ENCODE data around the gene CNTNAP2. TPM values are rescaled to one million over a fixed set of nuclear protein-coding genes. Genes with fewer than 3 reads are reported as not detected.

CNTNAP2 gene
- total RNA-seq, 1 experiment from 2014 or later: 42.5 TPM

DNA sequence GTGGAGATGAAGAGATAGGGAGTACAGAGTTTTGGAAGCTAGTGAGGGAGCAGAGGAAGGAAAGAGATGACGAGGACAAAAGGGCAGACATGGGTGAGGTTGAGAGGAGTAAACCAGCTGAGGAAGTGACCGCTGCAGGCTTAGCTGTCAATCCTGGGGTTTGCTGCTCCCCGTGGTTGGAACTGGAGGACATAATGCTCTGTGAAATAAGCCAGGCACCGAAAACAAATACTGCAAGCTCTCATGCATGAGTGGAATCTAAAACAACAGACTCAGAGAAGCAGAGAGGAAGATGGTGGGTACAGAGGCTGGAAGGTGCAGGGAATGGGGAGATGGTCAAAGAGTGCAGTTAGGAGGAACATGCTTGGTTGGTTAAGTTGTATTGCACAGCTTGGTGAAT is 1991.8 kb downstream of the CNTNAP2 start:
- Histone ChIP-seq H3K4me1 (0 out of 2 replicates have a peak, but pooled peaks cover 11% of the 10 kb centered on the region), H3K36me3 (ENCODE audit: control insufficient read depth, insufficient read depth, low read length) (no peaks in the 10 kb centered on the region), H3K4me3 (ENCODE audit: low read depth, low read length) (no peak overlapping the region), H3K27me3 (replicated peaks; ENCODE audit: control insufficient read depth, insufficient read depth, low read length) (no peaks in the 10 kb centered on the region), H3K9me3 (no peaks in the 10 kb centered on the region)
- no peaks in the 10 kb centered on the region for H3K4me1 Mint-ChIP-seq (ENCODE audit: low read depth, unreplicated experiment)
- ChIA-PET POLR2A (no interaction called here), CTCF (no interaction called here)
- DNase-seq: no peak
- H3K36me3 Mint-ChIP-seq (ENCODE audit: insufficient read depth, unreplicated experiment): no peaks in the 10 kb centered on the region
- no peak overlapping the region for H3K4me3 Mint-ChIP-seq (ENCODE audit: unreplicated experiment)
- TF ChIP-seq, protein P1, sequence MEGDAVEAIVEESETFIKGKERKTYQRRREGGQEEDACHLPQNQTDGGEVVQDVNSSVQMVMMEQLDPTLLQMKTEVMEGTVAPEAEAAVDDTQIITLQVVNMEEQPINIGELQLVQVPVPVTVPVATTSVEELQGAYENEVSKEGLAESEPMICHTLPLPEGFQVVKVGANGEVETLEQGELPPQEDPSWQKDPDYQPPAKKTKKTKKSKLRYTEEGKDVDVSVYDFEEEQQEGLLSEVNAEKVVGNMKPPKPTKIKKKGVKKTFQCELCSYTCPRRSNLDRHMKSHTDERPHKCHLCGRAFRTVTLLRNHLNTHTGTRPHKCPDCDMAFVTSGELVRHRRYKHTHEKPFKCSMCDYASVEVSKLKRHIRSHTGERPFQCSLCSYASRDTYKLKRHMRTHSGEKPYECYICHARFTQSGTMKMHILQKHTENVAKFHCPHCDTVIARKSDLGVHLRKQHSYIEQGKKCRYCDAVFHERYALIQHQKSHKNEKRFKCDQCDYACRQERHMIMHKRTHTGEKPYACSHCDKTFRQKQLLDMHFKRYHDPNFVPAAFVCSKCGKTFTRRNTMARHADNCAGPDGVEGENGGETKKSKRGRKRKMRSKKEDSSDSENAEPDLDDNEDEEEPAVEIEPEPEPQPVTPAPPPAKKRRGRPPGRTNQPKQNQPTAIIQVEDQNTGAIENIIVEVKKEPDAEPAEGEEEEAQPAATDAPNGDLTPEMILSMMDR (IDR thresholded peaks at IDR 0.05; ENCODE audit: insufficient read depth in 1 of 2, low read depth in 1 of 2, low read length in 1 of 2, severe bottlenecking in 1 of 2, unreplicated experiment in 1 of 2): no peak
- no peaks in the 10 kb centered on the region for H3K9me3 Mint-ChIP-seq (ENCODE audit: unreplicated experiment)
- no TSS peak for BruUV-seq (replicated peaks)
- H3K27ac Mint-ChIP-seq (ENCODE audit: unreplicated experiment): no peak overlapping the region
- intact Hi-C loops (cut with micrococcal nuclease; ENCODE audit: unreplicated experiment): no loop called here
- H3K27me3 Mint-ChIP-seq (ENCODE audit: insufficient read depth, unreplicated experiment): peaks cover 3% of the 10 kb centered on the region

GRCh38 chr7:148110097-148110868 is 1993.7 kb downstream of the CNTNAP2 start:
- Mint-ChIP-seq H3K27ac (ENCODE audit: unreplicated experiment) (no peak overlapping the region), H3K4me1 (ENCODE audit: low read depth, unreplicated experiment) (no peaks in the 10 kb centered on the region), H3K27me3 (ENCODE audit: insufficient read depth, unreplicated experiment) (no peaks in the 10 kb centered on the region), H3K4me3 (ENCODE audit: unreplicated experiment) (no peak overlapping the region), H3K36me3 (ENCODE audit: insufficient read depth, unreplicated experiment) (no peaks in the 10 kb centered on the region), H3K9me3 (ENCODE audit: unreplicated experiment) (no peaks in the 10 kb centered on the region)
- H3K4me1 ChIP-seq: peaks cover 14% of the 10 kb centered on the region; the same call in 1 of the 2 replicates
- H3K27me3 ChIP-seq (replicated peaks; ENCODE audit: control insufficient read depth, insufficient read depth, low read length): no peaks in the 10 kb centered on the region
- ChIA-PET CTCF (interaction anchor here (0.5 to 1.6 kb wide), 3 partner anchors 32 to 318 kb away, joined by 3 to 6 read pairs (median 5); no protein-coding TSS in a partner anchor), POLR2A (no interaction called here)
- DNase-seq: peak; percentile 61 to 75
- no peak overlapping the region for H3K4me3 ChIP-seq (ENCODE audit: low read depth, low read length)
- H3K36me3 ChIP-seq (ENCODE audit: control insufficient read depth, insufficient read depth, low read length): no peaks in the 10 kb centered on the region
- no TSS peak for BruUV-seq (replicated peaks)
- intact Hi-C loops (cut with micrococcal nuclease; ENCODE audit: unreplicated experiment): loop anchor here (1.0 kb wide), 3 partner anchors 32 to 152 kb away; no protein-coding TSS in a partner anchor
- H3K9me3 ChIP-seq: no peaks in the 10 kb centered on the region
- TF ChIP-seq, protein P1 (IDR thresholded peaks at IDR 0.05; ENCODE audit: insufficient read depth in 1 of 2, low read depth in 1 of 2, low read length in 1 of 2, severe bottlenecking in 1 of 2, unreplicated experiment in 1 of 2): peak; percentile 51 to 56

GRCh38 chr7:148114804-148115203 is 1998.2 kb downstream of the CNTNAP2 start:
- TF ChIP-seq, protein P1 (IDR thresholded peaks at IDR 0.05; ENCODE audit: insufficient read depth in 1 of 2, low read depth in 1 of 2, low read length in 1 of 2, severe bottlenecking in 1 of 2, unreplicated experiment in 1 of 2): no peak
- Histone ChIP-seq H3K4me1 (peaks cover 11% of the 10 kb centered on the region; the same call in 1 of the 2 replicates), H3K4me3 (ENCODE audit: low read depth, low read length) (no peak overlapping the region), H3K9me3 (no peaks in the 10 kb centered on the region), H3K27me3 (replicated peaks; ENCODE audit: control insufficient read depth, insufficient read depth, low read length) (0 out of 2 replicates have a peak, but pooled peaks cover 1% of the 10 kb centered on the region), H3K36me3 (ENCODE audit: control insufficient read depth, insufficient read depth, low read length) (no peaks in the 10 kb centered on the region)
- Mint-ChIP-seq H3K4me3 (ENCODE audit: unreplicated experiment) (no peak overlapping the region), H3K4me1 (ENCODE audit: low read depth, unreplicated experiment) (no peaks in the 10 kb centered on the region), H3K27ac (ENCODE audit: unreplicated experiment) (no peak overlapping the region), H3K9me3 (ENCODE audit: unreplicated experiment) (no peaks in the 10 kb centered on the region), H3K36me3 (ENCODE audit: insufficient read depth, unreplicated experiment) (no peaks in the 10 kb centered on the region), H3K27me3 (ENCODE audit: insufficient read depth, unreplicated experiment) (no peaks in the 10 kb centered on the region)
- no peak for DNase-seq
- POLR2A ChIA-PET: no interaction called here
- intact Hi-C loops (cut with micrococcal nuclease; ENCODE audit: unreplicated experiment): no loop called here
- CTCF ChIA-PET: no interaction called here
- BruUV-seq (replicated peaks): no TSS peak

Measured in Caco-2 (cell line).